Brain microvascular endothelial cell (primary cell): ENCODE measurements around the gene TKTL2.

ENCODE experiments used
- DNase-seq: peaks from one replicate; pipeline ENCODE4 v3.0.0-alpha.2; 2020
- H3K27ac ChIP-seq: fragments of 250-450 bp; sonication (Bioruptor Pico); 2 replicates; pipeline ENCODE4 v1.5.1; 2020; ENCODE audit warnings: mild to moderate bottlenecking, moderate library complexity
- H3K27me3 ChIP-seq: fragments of 250-450 bp; sonication (Bioruptor Pico); replicated peaks from 2 replicates; pipeline ENCODE4 v1.5.1; 2020; ENCODE audit warnings: mild to moderate bottlenecking
- H3K36me3 ChIP-seq: fragments of 250-450 bp; sonication (Bioruptor Pico); replicated peaks from 2 replicates; pipeline ENCODE4 v1.5.1; 2020; ENCODE audit warnings: mild to moderate bottlenecking
- H3K4me3 ChIP-seq: 2 replicates; pipeline ENCODE4 v1.5.1; 2011; ENCODE audit warnings: low read depth, mild to moderate bottlenecking, control low read depth, low read length, moderate library complexity
- CTCF ChIP-seq: IDR thresholded peaks from 2 replicates; pipeline ENCODE4 v1.5.1; 2011; ENCODE audit warnings: low read depth, mild to moderate bottlenecking, moderate library complexity, low read length, control low read depth, inconsistent platforms; ENCODE audit errors: missing control alignments
- in situ Hi-C: cut with HindIII; loops from 2 replicates; pipeline ENCODE4 v1.10.0; 2017; ENCODE audit warnings: low sequenced_read_pairs, low pct_ligation_motif_present

TKTL2 gene

GRCh38 chr4:163494360-163495241 is 21.0 kb upstream of the TKTL2 start, which contains the start of gene TMA16:
Gene TMA16, plus strand, starts transcription at chr4:163494690. Its CDS starts 112 bp downstream, at chr4:163494802.
- TF ChIP-seq CTCF: no peak
- in situ Hi-C loops: no loop called here
- Histone ChIP-seq H3K27me3 (no peaks in the 10 kb centered on the region), H3K4me3 (peak within 1 kb of the TSS; percentile 93), H3K36me3 (no peaks in the 10 kb centered on the region), H3K27ac (peak within 1 kb of the TSS; percentile 92)
- peak; percentile 93 for DNase-seq

- Histone ChIP-seq H3K27me3 (no peaks in the 10 kb centered on the region), H3K4me3 (peak overlapping the region; percentile 93), H3K36me3 (no peaks in the 10 kb centered on the region), H3K27ac (peak overlapping the region; percentile 92)
- in situ Hi-C loops: no loop called here
- no peak for DNase-seq
- no peak for TF ChIP-seq CTCF
Observed at GRCh38 chr4:163493643-163494359, 20.2 kb upstream of the TKTL2 start.

- DNase-seq: no peak
- no peaks in the 10 kb centered on the region for H3K27me3 ChIP-seq
- H3K36me3 ChIP-seq: no peaks in the 10 kb centered on the region
- no peak overlapping the region for H3K4me3 ChIP-seq
- in situ Hi-C loops: no loop called here
- no peak for TF ChIP-seq CTCF
- no peak overlapping the region for H3K27ac ChIP-seq
Observed at GRCh38 chr4:163492951-163493504, 19.5 kb upstream of the TKTL2 start.

GRCh38 chr4:163489929-163490328 is 16.4 kb upstream of the TKTL2 start:
- Histone ChIP-seq H3K27me3 (no peaks in the 10 kb centered on the region), H3K36me3 (no peaks in the 10 kb centered on the region), H3K27ac (no peak overlapping the region), H3K4me3 (no peak overlapping the region)
- no peak for TF ChIP-seq CTCF
- no peak for DNase-seq
- in situ Hi-C loops: no loop called here

GRCh38 chr4:163486321-163486720 is 12.8 kb upstream of the TKTL2 start:
- Histone ChIP-seq H3K27ac (no peak overlapping the region), H3K27me3 (no peaks in the 10 kb centered on the region), H3K36me3 (no peaks in the 10 kb centered on the region), H3K4me3 (no peak overlapping the region)
- in situ Hi-C loops: no loop called here
- no peak for TF ChIP-seq CTCF
- no peak for DNase-seq
